Suprapubic skin (tissue), 4 donors: ENCODE results near the gene PPP4R3B.

ENCODE experiments used
- EP300 ChIP-seq: sonication (generic); formaldehyde crosslinking; IDR thresholded peaks from one replicate; pipeline ENCODE4 v1.6.1; 2017; ENCODE audit warnings: antibody characterized with exemption
- POLR2A ChIP-seq, 2 donors: fragments of 450-650 bp; IDR thresholded peaks; one replicate each; pipeline ENCODE4 v1.6.1; 2017; ENCODE audit warnings: antibody characterized with exemption in 2 of 2, mild to moderate bottlenecking in 2 of 2, moderate library complexity in 2 of 2
- POLR2AphosphoS5 ChIP-seq, 3 donors: sonication (generic); formaldehyde crosslinking; IDR thresholded peaks; one replicate each; pipeline ENCODE4 v1.6.1; 2017; ENCODE audit warnings: antibody characterized with exemption in 3 of 3
- TF ChIP-seq, protein P1 (sequence below), 2 donors: fragments of 200-600 bp in 1 of 2; fragments of 450-650 bp in 1 of 2; sonication (generic) in 1 of 2; IDR thresholded peaks; one replicate each; pipeline ENCODE4 v1.5.1; 2016 to 2019; ENCODE audit warnings: antibody characterized with exemption in 2 of 2, mild to moderate bottlenecking in 1 of 2, moderate library complexity in 1 of 2

DNA sequence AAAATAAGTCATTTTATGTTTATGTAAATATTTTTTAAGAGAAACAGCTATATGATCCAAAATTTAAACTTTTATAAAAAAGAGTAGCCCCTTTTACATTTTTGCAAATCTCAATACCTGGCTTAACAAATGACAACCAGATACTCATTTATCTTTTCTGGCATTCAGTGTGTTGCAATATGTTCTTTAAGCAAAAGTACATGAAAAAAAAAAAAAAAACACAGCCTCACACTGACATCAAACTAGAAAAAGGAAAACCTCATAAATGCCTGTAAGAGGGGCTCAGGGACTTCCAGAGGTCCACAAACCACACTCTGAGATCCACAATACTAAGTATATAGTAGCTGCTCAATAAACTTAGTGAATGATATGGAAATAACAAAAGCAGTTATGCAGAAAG lies 21.9 kb downstream of the PPP4R3B start:
- TF ChIP-seq POLR2A (IDR thresholded peaks at IDR 0.05): no peak
- TF ChIP-seq, protein P1, sequence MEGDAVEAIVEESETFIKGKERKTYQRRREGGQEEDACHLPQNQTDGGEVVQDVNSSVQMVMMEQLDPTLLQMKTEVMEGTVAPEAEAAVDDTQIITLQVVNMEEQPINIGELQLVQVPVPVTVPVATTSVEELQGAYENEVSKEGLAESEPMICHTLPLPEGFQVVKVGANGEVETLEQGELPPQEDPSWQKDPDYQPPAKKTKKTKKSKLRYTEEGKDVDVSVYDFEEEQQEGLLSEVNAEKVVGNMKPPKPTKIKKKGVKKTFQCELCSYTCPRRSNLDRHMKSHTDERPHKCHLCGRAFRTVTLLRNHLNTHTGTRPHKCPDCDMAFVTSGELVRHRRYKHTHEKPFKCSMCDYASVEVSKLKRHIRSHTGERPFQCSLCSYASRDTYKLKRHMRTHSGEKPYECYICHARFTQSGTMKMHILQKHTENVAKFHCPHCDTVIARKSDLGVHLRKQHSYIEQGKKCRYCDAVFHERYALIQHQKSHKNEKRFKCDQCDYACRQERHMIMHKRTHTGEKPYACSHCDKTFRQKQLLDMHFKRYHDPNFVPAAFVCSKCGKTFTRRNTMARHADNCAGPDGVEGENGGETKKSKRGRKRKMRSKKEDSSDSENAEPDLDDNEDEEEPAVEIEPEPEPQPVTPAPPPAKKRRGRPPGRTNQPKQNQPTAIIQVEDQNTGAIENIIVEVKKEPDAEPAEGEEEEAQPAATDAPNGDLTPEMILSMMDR (IDR thresholded peaks at IDR 0.05): no peak
- no peak for TF ChIP-seq POLR2AphosphoS5 (IDR thresholded peaks at IDR 0.05)
- TF ChIP-seq EP300: no peak
